ENCODE data around the gene ASPG.
A peak's percentile ranks its signal among the peaks of the same experiment; 100 is the strongest.

The ASPG gene

GRCh38 chr14:104129556-104129955, 44.1 kb downstream of the ASPG start:
- Histone ChIP-seq H3K27me3 (ENCODE audit: insufficient read depth, poor library complexity, severe bottlenecking) (peaks cover 8% of the 10 kb centered on the region), H3K27ac (replicated peaks) (no peak overlapping the region), H3K4me3 (replicated peaks; ENCODE audit: insufficient read depth, low read length) (no peak overlapping the region)
- DNase-seq (ENCODE audit: low read depth in 1 of 2, low spot score in 1 of 2), result no peak
- TF ChIP-seq CTCF (IDR thresholded peaks at IDR 0.05; ENCODE audit: insufficient read depth, low read length) (no peak), SPI1 (IDR thresholded peaks at IDR 0.05; ENCODE audit: borderline replicate concordance, low read depth) (no peak), REST (IDR thresholded peaks at IDR 0.05; ENCODE audit: insufficient replicate concordance, low read depth) (no peak), GABPA (IDR thresholded peaks at IDR 0.05; ENCODE audit: low read depth) (no peak), POLR2AphosphoS5 (IDR thresholded peaks at IDR 0.05; ENCODE audit: low read depth) (no peak)

- peak in 1 of 2 experiments; percentile 40 for DNase-seq (ENCODE audit: low read depth in 1 of 2, low spot score in 1 of 2)
- H3K27ac ChIP-seq (replicated peaks), result no peak overlapping the region
- H3K4me3 ChIP-seq (replicated peaks; ENCODE audit: insufficient read depth, low read length), result no peak overlapping the region
- peak; percentile 77 for TF ChIP-seq SPI1 (IDR thresholded peaks at IDR 0.05; ENCODE audit: borderline replicate concordance, low read depth)
- no peak for TF ChIP-seq GABPA (IDR thresholded peaks at IDR 0.05; ENCODE audit: low read depth)
- no peak for TF ChIP-seq REST (IDR thresholded peaks at IDR 0.05; ENCODE audit: insufficient replicate concordance, low read depth)
- peak; percentile 61 for TF ChIP-seq CTCF (IDR thresholded peaks at IDR 0.05; ENCODE audit: insufficient read depth, low read length)
- peaks cover 23% of the 10 kb centered on the region for H3K27me3 ChIP-seq (ENCODE audit: insufficient read depth, poor library complexity, severe bottlenecking)
These were observed 45.6 kb downstream of the ASPG start for GRCh38 chr14:104130974-104131651.

GRCh38 chr14:104131968-104132732, 46.6 kb downstream of the ASPG start:
- no peak overlapping the region for H3K4me3 ChIP-seq (replicated peaks; ENCODE audit: insufficient read depth, low read length)
- TF ChIP-seq REST (IDR thresholded peaks at IDR 0.05; ENCODE audit: insufficient replicate concordance, low read depth) (no peak), CTCF (IDR thresholded peaks at IDR 0.05; ENCODE audit: insufficient read depth, low read length) (no peak), POLR2AphosphoS5 (IDR thresholded peaks at IDR 0.05; ENCODE audit: low read depth) (no peak), GABPA (IDR thresholded peaks at IDR 0.05; ENCODE audit: low read depth) (no peak), SPI1 (IDR thresholded peaks at IDR 0.05; ENCODE audit: borderline replicate concordance, low read depth) (no peak)
- no peak for DNase-seq (ENCODE audit: low read depth in 1 of 2, low spot score in 1 of 2)

More at GRCh38 chr14:104131968-104132732, 46.6 kb downstream of the ASPG start:
- Histone ChIP-seq H3K27ac (replicated peaks) (no peak overlapping the region), H3K27me3 (ENCODE audit: insufficient read depth, poor library complexity, severe bottlenecking) (peaks cover 31% of the 10 kb centered on the region)
